ENCODE results near the gene ASF1B. TPM values are rescaled to one million over a fixed set of nuclear protein-coding genes. Genes with fewer than 3 reads are reported as not detected.

The ASF1B gene
- total and polyA plus RNA-seq, 4 donors = 2.4 to 5.9 (median 3.8) TPM

DNA sequence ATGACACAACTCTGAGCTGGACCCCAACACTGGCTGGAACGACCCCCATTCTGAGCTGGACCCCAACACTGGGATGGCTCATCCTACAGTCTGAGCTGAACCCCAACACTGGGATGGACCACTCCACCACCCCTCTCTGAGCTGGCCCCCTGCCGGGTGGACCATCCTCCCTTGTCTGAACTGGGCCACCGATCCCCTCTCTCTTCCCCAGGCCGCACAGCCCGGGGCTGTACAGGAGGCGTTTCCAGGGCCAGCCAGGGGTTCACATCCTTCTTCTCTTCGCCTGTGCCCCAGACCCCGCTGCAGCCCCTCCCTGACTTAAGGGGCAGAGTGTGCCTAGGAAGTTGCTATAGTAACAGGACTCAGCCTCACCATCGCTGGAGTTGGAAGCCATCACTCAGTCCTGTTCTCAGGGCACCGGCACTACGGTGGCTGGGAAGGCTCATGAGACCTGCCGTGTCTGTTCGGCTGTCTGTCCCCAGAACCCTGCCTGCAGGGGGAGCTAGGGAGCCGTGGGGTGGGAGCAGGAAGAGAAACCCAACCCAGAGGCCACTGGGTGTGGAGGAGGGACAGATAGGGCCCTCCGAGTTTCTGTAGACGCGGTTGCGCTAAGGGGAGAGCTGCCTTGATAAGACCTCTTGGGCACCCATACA is 22.5 kb downstream of the ASF1B start:
- 88 to 92% methylated on average over 18 of the region's 18 CpGs for WGBS, 2 donors
- H3K27ac ChIP-seq (ENCODE audit: low read depth in 1 of 2, low read length in 1 of 2) = peak overlapping the region; percentile 77 to 88

DNA sequence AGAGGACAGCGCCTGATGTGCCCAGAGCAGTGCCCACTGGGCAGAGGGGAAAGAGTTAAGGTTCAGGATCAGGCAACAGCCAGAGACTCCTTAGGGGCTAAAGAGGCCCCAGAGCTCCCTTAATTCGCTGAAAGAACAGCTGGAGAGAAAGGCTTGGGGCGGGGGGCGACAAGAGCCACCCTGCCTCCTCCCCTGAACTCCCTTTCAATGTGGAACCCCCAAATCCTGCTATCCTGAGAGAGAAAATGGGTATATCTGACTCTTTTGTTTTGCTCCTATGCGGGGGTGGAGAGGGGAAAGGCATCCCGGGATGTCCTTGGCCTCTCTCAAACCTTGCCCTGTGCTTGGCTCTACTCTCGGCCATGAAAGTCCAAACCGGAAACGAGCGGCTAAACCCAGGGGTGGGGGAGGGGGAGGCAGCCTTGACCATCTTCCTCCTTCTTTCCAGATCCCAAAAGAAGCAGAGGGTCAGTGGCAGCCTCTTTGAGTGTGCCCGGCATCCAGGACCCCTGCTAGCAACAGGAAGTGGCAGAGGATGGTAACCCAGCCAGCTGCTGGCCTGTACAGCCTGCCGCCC is 23.5 kb downstream of the ASF1B start:
- Histone ChIP-seq H3K4me3 (no peak overlapping the region), H3K27me3 (ENCODE audit: control insufficient read depth in 3 of 3, insufficient read depth in 3 of 3, low read length in 2 of 3) (no peaks in the 10 kb centered on the region), H3K36me3 (ENCODE audit: control insufficient read depth in 4 of 4, insufficient read depth in 4 of 4, low read length in 4 of 4) (peaks cover 0 to 2% (median 0%) of the 10 kb centered on the region in 4 donors), H3K9me3 (ENCODE audit: control insufficient read depth in 4 of 4, insufficient read depth in 3 of 4, low read length in 3 of 4) (no peaks in the 10 kb centered on the region), H3K9ac (ENCODE audit: insufficient read depth in 1 of 2, low read length in 2 of 2) (peak overlapping the region in 1 of 2 donors; percentile 44), H3K4me1 (ENCODE audit: control insufficient read depth in 5 of 5, insufficient read depth in 5 of 5, low read length in 5 of 5) (peaks cover 9 to 32% (median 16%) of the 10 kb centered on the region in 5 donors), H3K27ac (ENCODE audit: low read depth in 1 of 2, low read length in 1 of 2) (peak overlapping the region; percentile 77 to 88)
- DNase-seq (peak; percentile 59 to 76 (median 71)), ATAC-seq (ENCODE audit: insufficient read depth, low FRiP score) (no peak)
- WGBS, 2 donors = 45 to 62% methylated on average over 12 of the region's 12 CpGs
- TF ChIP-seq, protein P1, sequence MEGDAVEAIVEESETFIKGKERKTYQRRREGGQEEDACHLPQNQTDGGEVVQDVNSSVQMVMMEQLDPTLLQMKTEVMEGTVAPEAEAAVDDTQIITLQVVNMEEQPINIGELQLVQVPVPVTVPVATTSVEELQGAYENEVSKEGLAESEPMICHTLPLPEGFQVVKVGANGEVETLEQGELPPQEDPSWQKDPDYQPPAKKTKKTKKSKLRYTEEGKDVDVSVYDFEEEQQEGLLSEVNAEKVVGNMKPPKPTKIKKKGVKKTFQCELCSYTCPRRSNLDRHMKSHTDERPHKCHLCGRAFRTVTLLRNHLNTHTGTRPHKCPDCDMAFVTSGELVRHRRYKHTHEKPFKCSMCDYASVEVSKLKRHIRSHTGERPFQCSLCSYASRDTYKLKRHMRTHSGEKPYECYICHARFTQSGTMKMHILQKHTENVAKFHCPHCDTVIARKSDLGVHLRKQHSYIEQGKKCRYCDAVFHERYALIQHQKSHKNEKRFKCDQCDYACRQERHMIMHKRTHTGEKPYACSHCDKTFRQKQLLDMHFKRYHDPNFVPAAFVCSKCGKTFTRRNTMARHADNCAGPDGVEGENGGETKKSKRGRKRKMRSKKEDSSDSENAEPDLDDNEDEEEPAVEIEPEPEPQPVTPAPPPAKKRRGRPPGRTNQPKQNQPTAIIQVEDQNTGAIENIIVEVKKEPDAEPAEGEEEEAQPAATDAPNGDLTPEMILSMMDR (IDR thresholded peaks at IDR 0.05; ENCODE audit: control extremely low read depth, extremely low read depth) = no peak

More for the DNA sequence above, 22.5 kb downstream of the ASF1B start:
- Histone ChIP-seq H3K4me3 (no peak overlapping the region), H3K36me3 (ENCODE audit: control insufficient read depth in 4 of 4, insufficient read depth in 4 of 4, low read length in 4 of 4) (peaks cover 0 to 2% (median 0%) of the 10 kb centered on the region in 4 donors), H3K4me1 (ENCODE audit: control insufficient read depth in 5 of 5, insufficient read depth in 5 of 5, low read length in 5 of 5) (peaks cover 16 to 39% (median 21%) of the 10 kb centered on the region in 5 donors), H3K9ac (ENCODE audit: insufficient read depth in 1 of 2, low read length in 2 of 2) (no peak overlapping the region), H3K27me3 (ENCODE audit: control insufficient read depth in 3 of 3, insufficient read depth in 3 of 3, low read length in 2 of 3) (no peaks in the 10 kb centered on the region), H3K9me3 (ENCODE audit: control insufficient read depth in 4 of 4, insufficient read depth in 3 of 4, low read length in 3 of 4) (no peaks in the 10 kb centered on the region)
- TF ChIP-seq, protein P1 (IDR thresholded peaks at IDR 0.05; ENCODE audit: control extremely low read depth, extremely low read depth) = no peak
- ATAC-seq (ENCODE audit: insufficient read depth, low FRiP score) = no peak
- no peak for DNase-seq

DNA sequence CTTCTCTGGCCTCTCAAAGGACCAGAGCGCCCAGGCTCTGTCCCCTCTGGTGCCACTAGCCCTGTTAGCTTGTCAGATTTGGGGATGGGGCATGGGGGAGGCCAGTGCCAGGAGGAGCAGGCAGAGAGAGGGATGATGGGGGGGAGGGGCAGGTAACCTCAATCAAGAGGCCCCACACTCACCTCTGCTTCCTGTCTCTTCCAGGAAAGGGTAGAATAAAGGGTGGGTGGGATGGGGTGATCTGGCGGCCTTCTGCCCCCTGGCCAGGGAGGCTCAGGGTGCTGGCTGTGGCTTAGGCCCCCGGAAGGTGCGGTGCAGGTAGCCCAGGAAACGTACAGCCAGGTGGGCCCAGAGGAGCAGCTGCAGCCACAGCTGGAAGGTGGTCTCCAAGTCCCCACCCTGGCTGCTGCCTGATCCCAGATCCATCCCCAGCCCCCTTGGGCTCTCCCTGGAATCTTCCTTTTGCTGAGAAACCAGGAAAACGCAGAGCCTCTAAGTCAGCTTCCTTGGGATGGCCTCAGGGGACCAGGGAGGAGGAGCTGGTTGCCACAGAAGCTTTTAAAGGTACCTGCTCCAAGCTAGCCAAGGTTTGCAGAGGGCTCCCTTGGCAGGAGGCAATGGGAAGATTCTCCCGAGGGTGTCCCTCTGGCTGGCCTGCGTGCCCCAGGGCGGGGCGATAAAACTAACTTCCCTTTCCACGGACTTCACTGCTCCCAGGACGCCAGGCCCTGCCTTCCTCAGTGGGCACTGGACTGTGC is 24.2 kb downstream of the ASF1B start:
- 63 to 65% methylated on average over 12 of the region's 12 CpGs for WGBS, 2 donors
- no peak for ATAC-seq (ENCODE audit: insufficient read depth, low FRiP score)
- DNase-seq = no peak
- TF ChIP-seq, protein P1 (IDR thresholded peaks at IDR 0.05; ENCODE audit: control extremely low read depth, extremely low read depth) = no peak
- Histone ChIP-seq H3K4me1 (ENCODE audit: control insufficient read depth in 5 of 5, insufficient read depth in 5 of 5, low read length in 5 of 5) (peaks cover 9 to 32% (median 16%) of the 10 kb centered on the region in 5 donors), H3K9ac (ENCODE audit: insufficient read depth in 1 of 2, low read length in 2 of 2) (peak overlapping the region in 1 of 2 donors; percentile 32), H3K36me3 (ENCODE audit: control insufficient read depth in 4 of 4, insufficient read depth in 4 of 4, low read length in 4 of 4) (peaks cover 0 to 4% (median 1%) of the 10 kb centered on the region in 4 donors), H3K27me3 (ENCODE audit: control insufficient read depth in 3 of 3, insufficient read depth in 3 of 3, low read length in 2 of 3) (no peaks in the 10 kb centered on the region), H3K27ac (ENCODE audit: low read depth in 1 of 2, low read length in 1 of 2) (peak overlapping the region; percentile 77 to 88), H3K9me3 (ENCODE audit: control insufficient read depth in 4 of 4, insufficient read depth in 3 of 4, low read length in 3 of 4) (no peaks in the 10 kb centered on the region), H3K4me3 (no peak overlapping the region)

All from lung (tissue), 12 donors.